HG03196 (cell line): ENCODE measurements around the gene ARAP1.

ENCODE experiments used
- ATAC-seq: cut with Tn5 transposase; IDR thresholded peaks from one replicate; pipeline ENCODE4 v1.9.1; 2021; ENCODE audit not compliant: unreplicated experiment

The ARAP1 gene

DNA sequence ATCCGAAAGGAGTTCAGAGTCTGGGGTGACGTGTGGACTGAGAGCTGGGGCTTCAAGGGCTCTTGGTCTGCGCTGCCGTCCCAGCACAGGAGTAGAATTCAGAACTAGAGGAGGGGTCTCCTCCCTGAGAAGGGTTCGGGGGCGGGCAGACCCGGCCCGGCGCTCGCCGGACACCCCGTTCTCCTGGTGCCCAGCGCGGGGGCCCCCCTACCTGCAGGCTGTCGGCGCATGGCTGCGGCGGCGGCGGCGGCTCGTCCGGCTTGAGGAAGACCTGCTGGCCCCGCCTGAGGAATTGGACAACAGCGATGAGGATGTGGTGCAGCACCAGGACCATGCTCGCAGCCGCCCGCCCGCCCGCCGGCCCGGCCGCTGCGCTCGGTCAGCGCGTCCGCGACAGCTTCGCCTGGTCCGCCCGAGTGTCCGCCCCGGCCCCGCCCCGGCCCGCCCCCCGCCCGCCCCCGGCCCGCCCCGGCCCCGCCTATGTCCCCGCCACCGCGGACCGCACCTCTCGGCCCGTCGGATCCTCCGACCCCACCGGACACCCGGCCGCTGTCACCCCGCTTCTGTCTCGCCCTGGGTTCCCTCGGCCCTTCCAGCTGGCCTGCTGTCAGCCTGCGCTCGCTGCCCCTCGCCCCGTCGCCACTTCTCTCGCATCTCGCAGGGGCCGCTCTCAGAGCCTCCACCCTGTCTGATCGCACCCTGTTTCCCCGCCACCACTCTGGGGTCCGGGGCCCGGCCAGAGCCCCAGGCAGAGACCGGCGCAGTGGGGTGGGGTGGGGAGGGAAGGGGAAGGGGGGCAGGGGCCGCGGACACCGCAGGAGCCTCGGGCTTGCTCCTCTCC lies 109.9 kb downstream of the ARAP1 start:
- ATAC-seq: no peak

DNA sequence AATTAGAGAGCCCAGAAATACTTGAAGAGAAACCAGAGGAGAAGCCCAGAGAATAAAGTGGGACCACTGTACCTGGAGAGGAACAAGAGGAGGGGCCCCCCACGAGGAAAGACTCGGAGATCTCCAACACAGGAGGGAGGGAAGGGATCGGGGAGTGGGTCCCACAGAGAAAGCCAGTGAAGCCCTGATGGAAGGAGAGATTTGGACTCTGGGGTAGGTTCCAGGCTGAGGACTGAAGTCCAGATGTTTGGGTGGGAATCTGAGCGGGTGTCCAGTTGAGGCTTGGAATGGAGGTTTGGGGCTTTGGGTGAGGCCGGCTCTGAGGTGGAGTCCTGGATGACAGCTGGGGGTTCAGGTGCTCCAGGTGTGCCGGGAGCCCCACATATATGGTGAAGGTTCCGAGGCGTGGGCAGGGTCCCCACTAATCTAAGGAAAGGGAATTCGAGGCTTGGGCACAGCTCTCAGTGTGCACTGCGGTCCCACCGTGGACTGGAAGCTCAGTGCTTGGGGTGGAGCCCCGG lies 110.6 kb downstream of the ARAP1 start:
- ATAC-seq: no peak

DNA sequence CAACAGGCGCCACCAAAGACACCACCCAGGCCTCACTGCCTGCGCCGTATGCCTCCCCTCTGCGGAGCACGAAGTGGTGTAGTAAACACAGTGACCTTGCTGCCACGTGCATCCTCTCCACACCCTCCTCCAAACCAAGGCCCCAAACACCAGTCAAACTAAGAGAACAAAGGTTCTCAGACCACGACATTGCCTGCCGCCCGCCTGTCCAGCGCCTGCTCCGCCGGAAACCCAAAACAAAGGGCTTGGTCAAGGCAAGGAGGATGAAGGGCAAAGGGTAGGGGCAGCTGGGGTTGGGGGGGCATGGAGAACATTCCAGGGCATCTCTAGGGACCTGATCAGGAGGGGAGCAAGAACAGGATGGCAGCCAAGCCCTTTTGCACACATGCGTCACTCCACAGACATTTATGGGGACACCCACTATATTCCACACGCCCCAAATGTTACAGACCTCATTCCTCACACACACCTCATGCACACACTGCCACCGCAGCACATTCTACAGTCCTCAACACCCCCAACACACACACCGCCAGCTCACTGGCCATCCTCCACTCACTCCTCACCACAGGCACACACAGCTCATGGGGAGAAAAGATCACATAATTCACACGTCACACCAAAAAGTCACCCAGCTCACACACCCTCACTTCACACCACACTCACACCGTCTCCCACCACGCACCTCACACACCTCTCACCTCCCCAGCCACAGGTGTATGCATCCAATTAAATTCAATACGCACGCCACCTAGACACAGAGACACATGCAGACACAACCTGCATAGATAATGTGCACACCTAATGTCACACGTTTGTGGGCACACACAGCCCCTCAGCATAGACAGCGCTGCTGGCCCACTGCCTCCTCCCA lies 112.5 kb downstream of the ARAP1 start:
- ATAC-seq: no peak

DNA sequence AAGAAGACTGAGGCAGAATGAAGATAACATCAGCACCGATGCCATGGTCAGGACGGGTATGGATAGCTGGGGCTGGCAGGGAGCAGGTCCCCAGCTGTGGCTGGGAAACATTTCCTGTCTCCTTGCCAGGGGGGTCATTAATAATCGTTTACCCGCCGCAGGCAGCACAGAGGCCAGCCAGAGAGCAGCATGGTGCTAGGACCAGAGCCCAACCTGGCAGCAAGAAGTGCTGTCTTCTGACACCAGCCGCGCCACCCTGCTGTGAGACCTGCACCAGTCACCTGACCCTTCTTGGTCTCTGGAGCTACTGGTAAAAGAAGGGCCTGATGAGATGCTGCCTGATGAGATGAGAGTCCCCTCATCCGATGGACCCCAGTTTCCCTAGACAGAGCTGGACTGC lies 114.3 kb downstream of the ARAP1 start:
- ATAC-seq: no peak

DNA sequence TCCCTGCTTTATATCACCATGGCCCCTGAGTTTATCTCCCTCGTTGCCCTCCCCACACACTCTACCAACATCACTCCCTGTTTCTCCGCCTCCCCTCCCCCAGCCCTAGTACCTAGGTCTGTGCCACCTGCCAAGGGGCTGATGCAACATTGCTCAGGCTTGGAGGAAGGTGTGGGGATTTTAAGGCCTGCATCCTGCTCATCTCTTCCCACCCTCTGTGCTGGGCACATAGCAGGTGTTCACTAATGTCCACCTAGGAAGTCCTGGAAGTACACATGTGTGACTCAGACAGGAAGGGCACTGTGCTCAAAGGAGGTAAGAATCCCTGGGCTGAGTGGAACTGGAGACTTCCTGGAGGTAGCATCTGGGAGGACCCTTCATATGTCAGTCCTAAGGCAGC lies 115.0 kb downstream of the ARAP1 start:
- ATAC-seq: no peak

DNA sequence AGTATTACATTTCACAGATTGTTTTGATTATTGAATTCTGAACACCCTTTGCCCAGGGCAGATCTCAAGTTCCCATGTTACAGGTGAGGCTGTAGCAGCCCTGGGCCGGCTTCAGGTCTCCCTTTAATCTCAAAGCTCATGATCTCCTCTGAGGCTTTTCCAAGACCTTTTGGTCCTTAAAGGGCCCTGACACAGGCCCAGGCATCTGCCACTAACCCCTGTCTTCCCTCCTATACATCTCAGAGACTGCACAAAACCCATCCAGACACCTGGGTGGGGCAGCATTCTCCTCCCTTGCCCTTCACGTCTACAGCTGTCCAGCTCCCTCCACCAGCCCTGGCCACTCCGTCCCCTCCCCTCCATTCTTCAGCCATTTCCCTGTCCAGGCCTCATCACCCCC lies 115.8 kb downstream of the ARAP1 start:
- ATAC-seq: no peak

DNA sequence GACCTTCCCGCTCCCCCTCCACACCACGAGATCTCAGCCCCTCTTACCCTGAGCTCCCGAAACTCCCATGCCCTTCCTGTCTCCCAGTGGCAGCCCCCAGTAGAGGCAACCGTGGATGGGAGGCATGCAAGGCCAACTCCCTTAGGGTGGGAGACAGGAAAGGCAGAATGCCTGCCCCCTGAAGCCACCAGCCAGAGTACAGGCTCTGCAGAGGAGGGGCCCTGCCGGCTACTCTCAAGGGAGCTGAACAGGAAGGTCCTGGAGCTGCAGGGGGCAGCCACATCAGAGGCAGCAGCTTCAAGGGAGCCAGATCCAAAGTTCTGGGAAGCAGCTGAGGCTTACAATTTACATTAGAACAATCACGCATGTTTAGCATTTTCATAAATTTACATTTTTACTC lies 116.3 kb downstream of the ARAP1 start:
- ATAC-seq: no peak

DNA sequence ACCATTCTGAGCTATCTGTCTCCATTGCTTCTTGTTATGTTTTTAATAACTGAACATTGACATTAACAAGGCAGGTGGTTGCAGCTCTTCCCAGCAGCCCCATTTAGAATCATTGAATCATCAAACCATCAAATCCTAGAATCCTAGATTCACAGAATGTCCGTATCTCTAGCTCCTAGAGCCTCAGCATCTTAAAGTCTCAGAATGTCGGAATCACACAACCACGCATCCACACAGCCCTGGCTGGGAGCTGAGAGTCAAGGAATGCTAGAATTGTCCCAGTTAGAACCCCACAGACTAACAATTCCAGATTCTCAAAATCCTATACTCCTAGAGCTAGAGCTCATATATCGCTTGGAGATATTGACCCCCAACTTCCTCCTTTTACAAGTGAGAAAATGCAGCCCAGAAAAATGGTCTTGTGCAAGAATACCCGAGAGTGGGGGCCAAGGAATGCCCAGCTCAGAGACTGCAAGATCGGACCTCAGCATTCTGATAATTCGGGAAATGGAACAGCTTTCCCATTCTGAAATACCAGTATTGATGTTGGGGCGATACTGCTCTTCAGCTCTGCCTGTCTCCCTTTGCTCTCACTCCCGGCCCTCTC lies 116.8 kb downstream of the ARAP1 start:
- ATAC-seq: no peak
